ENCODE data around the gene BRIP1. TPM values are rescaled to one million over a fixed set of nuclear protein-coding genes. Genes with fewer than 3 reads are reported as not detected.
"Not testable (repeated sequence)": the region's sequence is repeated elsewhere in the genome, so short reads cannot be mapped to it uniquely, and the experiment has no call there.

The BRIP1 gene
- total RNA-seq, 4 donors from 2014 or later, result 1.0 to 13.0 TPM; not detected in 2

DNA sequence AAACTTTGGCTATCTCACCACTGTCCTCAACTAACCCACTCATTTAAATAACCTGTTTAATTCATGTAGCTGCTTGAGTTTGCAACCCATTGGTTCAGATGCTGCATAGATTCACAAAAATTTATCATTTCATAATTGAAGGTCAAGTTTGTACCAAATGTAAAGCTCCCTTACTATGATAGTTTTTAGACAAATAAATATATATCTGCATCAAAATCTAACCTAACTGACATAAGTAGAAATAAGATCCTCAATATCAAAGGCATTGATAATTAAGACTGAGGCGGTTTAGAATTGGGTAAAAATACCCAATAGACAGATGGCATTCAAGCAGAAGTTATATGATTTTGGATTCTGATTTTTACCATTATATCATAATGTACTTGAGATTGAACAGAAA, 139.4 kb downstream of the BRIP1 start:
- no peak for DNase-seq
- Histone ChIP-seq H3K27me3 (no peaks in the 10 kb centered on the region), H3K9me3 (no peaks in the 10 kb centered on the region), H3K27ac (no peak overlapping the region), H3K4me3 (no peak overlapping the region), H3K4me1 (no peaks in the 10 kb centered on the region), H3K36me3 (no peaks in the 10 kb centered on the region)
- intact Hi-C loops (cut with DNase I; ENCODE audit: low total_unique reads), result no loop called here
- TF ChIP-seq, protein P1, sequence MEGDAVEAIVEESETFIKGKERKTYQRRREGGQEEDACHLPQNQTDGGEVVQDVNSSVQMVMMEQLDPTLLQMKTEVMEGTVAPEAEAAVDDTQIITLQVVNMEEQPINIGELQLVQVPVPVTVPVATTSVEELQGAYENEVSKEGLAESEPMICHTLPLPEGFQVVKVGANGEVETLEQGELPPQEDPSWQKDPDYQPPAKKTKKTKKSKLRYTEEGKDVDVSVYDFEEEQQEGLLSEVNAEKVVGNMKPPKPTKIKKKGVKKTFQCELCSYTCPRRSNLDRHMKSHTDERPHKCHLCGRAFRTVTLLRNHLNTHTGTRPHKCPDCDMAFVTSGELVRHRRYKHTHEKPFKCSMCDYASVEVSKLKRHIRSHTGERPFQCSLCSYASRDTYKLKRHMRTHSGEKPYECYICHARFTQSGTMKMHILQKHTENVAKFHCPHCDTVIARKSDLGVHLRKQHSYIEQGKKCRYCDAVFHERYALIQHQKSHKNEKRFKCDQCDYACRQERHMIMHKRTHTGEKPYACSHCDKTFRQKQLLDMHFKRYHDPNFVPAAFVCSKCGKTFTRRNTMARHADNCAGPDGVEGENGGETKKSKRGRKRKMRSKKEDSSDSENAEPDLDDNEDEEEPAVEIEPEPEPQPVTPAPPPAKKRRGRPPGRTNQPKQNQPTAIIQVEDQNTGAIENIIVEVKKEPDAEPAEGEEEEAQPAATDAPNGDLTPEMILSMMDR (IDR thresholded peaks at IDR 0.05), result no peak
- no peak for TF ChIP-seq POLR2A (IDR thresholded peaks at IDR 0.05)

DNA sequence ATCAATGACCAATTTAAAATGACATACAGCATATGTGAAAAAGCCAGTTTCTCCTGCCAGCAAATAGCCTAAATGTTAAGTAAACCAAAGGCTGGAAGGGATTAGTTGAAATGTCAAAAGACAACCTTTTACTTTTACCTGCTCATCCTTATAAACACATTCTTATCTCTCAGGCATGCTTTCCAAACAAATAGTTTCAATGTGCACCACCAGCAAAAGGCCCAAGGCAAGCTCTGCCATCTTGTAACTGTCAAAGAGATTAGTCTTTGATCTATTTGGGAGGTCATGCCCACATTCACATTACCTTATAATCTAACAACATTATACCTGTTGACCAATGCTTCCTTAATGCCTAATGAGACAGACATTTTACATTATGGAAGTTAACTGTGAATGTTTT, 140.1 kb downstream of the BRIP1 start:
- Histone ChIP-seq H3K4me1 (no peaks in the 10 kb centered on the region), H3K27ac (no peak overlapping the region), H3K36me3 (no peaks in the 10 kb centered on the region), H3K4me3 (no peak overlapping the region), H3K27me3 (no peaks in the 10 kb centered on the region), H3K9me3 (no peaks in the 10 kb centered on the region)
- TF ChIP-seq, protein P1 (IDR thresholded peaks at IDR 0.05), result no peak
- DNase-seq, result no peak
- intact Hi-C loops (cut with DNase I; ENCODE audit: low total_unique reads), result no loop called here

DNA sequence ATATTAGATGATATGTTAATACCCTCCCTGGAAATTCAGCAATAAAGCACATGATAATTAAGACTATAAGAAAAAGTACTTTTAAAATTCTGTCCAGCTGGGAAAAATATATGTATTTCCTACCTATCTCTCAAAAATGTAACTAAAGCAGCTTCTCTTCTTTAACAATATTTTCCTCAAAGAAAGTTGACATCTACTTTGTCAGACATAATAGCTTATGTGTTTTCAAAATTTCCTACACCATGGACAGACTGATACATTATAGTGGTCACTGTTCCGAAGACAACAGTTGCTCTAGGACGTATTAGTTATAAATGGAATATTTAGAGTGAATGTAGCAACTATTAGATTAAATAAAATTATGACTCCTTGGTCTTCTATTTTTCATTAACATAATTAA, 140.9 kb downstream of the BRIP1 start:
- no peaks in the 10 kb centered on the region for H3K4me1 ChIP-seq
- intact Hi-C loops (cut with DNase I; ENCODE audit: low total_unique reads), result no loop called here
- no peak overlapping the region for H3K27ac ChIP-seq
- DNase-seq, result no peak
- no peaks in the 10 kb centered on the region for H3K9me3 ChIP-seq
- TF ChIP-seq, protein P1 (IDR thresholded peaks at IDR 0.05), result no peak
- no peak for TF ChIP-seq POLR2A (IDR thresholded peaks at IDR 0.05)
- H3K27me3 ChIP-seq, result no peaks in the 10 kb centered on the region
- no peaks in the 10 kb centered on the region for H3K36me3 ChIP-seq
- no peak overlapping the region for H3K4me3 ChIP-seq

DNA sequence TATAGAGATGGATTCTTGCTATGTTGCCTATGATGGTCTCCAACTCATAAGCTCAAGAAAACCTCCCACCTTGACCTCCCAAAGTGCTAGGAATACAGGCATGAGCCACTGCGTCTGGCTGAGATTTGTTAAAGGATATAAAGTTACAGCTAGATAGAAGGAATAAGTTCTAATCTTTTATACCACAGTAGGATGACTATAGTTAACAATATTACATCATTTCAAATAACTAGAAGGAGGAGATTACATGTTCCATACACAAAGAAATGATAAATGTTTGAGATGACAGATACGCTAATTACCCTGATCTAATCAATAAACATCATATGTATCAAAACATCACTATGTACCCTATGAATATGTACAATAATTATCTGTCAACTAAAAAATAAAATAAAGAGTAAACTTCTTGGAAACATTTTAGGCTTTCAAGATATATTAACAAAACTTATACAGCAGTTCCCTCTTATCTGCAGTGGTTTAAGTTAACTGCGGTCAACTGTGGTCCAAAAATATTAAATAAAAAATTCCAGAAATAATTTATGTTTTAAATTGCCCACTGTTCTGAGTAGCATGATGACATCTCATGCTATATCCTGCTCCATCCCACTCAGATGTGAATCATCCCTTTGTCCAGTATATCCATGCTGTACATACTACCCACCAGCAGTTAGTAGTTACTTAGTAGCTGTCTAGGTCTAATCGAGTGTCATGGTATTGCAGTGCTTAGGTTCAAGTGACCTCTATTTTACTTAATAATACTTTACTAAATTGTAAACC, 143.1 kb downstream of the BRIP1 start:
- Histone ChIP-seq H3K9me3 (no peaks in the 10 kb centered on the region), H3K36me3 (no peaks in the 10 kb centered on the region), H3K4me3 (no peak overlapping the region), H3K4me1 (no peaks in the 10 kb centered on the region), H3K27ac (no peak overlapping the region), H3K27me3 (no peaks in the 10 kb centered on the region)
- intact Hi-C loops (cut with DNase I; ENCODE audit: low total_unique reads), result no loop called here
- no peak for DNase-seq
- TF ChIP-seq, protein P1 (IDR thresholded peaks at IDR 0.05), result no peak
- TF ChIP-seq POLR2A (IDR thresholded peaks at IDR 0.05), result no peak

DNA sequence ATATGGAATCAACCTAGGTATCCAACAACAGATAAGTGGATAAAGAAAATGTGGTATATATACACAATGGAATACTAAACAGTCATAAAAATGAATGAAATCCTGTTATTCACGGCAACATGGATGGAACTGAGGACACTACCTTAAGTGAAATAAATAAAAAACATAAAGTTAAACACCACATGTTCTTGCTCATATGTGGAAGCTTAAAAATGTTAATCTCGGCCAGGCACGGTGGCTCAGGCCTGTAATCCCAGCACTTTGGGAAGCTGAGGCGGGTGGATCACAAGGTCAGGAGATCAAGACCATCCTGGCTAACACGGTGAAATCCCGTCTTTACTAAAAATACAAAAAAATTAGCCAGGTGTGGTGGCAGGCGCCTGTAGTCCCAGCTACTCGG, 144.1 kb downstream of the BRIP1 start:
- H3K36me3 ChIP-seq; H3K27ac ChIP-seq; H3K9me3 ChIP-seq; intact Hi-C loops (cut with DNase I; ENCODE audit: low total_unique reads); H3K4me3 ChIP-seq; H3K4me1 ChIP-seq; H3K27me3 ChIP-seq; DNase-seq: not testable (repeated sequence)

DNA sequence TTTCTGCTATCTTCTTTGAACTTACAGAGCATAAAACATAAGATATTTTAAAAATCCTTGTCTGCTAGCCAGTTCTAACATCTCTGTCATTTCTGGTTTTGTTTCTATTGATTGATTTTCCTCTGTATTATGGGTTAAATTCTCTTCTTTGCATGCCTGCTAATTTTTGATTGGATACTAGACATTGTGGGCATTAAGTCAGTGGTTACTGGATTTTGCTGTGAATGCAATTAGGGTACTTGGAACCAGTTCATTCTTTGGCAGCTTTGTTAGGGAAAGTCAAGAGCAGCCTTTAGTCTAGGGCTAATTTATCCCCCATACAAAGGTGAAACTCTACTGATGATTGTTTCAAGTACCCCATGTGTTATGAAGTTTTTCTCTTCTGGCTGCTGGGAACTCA, 145.3 kb downstream of the BRIP1 start:
- Histone ChIP-seq H3K27ac (no peak overlapping the region), H3K4me3 (no peak overlapping the region), H3K36me3 (no peaks in the 10 kb centered on the region), H3K4me1 (no peaks in the 10 kb centered on the region), H3K9me3 (no peaks in the 10 kb centered on the region), H3K27me3 (no peaks in the 10 kb centered on the region)
- TF ChIP-seq, protein P1 (IDR thresholded peaks at IDR 0.05), result no peak
- no peak for DNase-seq
- intact Hi-C loops (cut with DNase I; ENCODE audit: low total_unique reads), result no loop called here

All from uterus (tissue), 4 donors.